OCI-LY7 (cell line): Measurements from ENCODE around the gene SEZ6L. TPM values are rescaled to one million over a fixed set of nuclear protein-coding genes. Genes with fewer than 3 reads are reported as not detected.

Experiments
- BruUV-seq: library from RNA; stranded (reverse); fragments of 400-500 nt; replicated peaks from 2 replicates; lab custom pipeline; 2021; lab: Mats Ljungman, UMichigan
- CTCF ChIA-PET: fragments of 300-600 bp; sonication (Branson Sonifier 250); formaldehyde crosslinking; loops from one replicate; lab custom pipeline; 2022; ENCODE audit warnings: antibody characterized with exemption; ENCODE audit not compliant: unreplicated experiment; lab: Charles Lee
- POLR2A ChIA-PET: fragments of 300-600 bp; sonication (Branson Sonifier 250); formaldehyde crosslinking; loops from one replicate; lab custom pipeline; 2022; ENCODE audit warnings: antibody characterized with exemption; lab: Charles Lee
- DNase-seq: peaks from one replicate; pipeline ENCODE4 v3.0.0-alpha.2; 2015; ENCODE audit warnings: low spot score
- H2AFZ ChIP-seq: fragments of 200-600 bp; sonication (generic), shearing (Covaris generic); 2 replicates; pipeline ENCODE4 v1.6.1; 2014; ENCODE audit warnings: mild to moderate bottlenecking, antibody characterized with exemption, low read length, moderate library complexity
- H3K27ac ChIP-seq: fragments of 200-600 bp; sonication (generic); 2 replicates; pipeline ENCODE4 v1.5.1; 2014; ENCODE audit warnings: mixed run types, low read depth, mild to moderate bottlenecking, moderate library complexity, low read length, inconsistent platforms; ENCODE audit not compliant: poor library complexity, severe bottlenecking
- H3K36me3 ChIP-seq: fragments of 200-600 bp; sonication (generic); 2 replicates; pipeline ENCODE4 v1.6.1; 2014; ENCODE audit warnings: mild to moderate bottlenecking, antibody characterized with exemption, low read length, moderate library complexity, mixed read lengths; ENCODE audit not compliant: insufficient read depth
- H3K4me1 ChIP-seq: fragments of 200-600 bp; sonication (generic); 2 replicates; pipeline ENCODE4 v1.5.1; 2014; ENCODE audit warnings: mild to moderate bottlenecking, low read length; ENCODE audit not compliant: insufficient read depth, poor library complexity, severe bottlenecking
- H3K4me2 ChIP-seq: fragments of 200-600 bp; sonication (generic); 2 replicates; pipeline ENCODE4 v1.6.1; 2014; ENCODE audit warnings: mild to moderate bottlenecking, low read length
- H3K4me3 ChIP-seq: fragments of 200-600 bp; sonication (generic); 2 replicates; pipeline ENCODE4 v1.5.1; 2014; ENCODE audit warnings: mild to moderate bottlenecking, low read depth, low read length; ENCODE audit not compliant: poor library complexity, severe bottlenecking
- H3K79me2 ChIP-seq: fragments of 200-600 bp; sonication (generic); 2 replicates; pipeline ENCODE4 v1.6.1; 2016; ENCODE audit warnings: low read depth, mild to moderate bottlenecking, low read length, moderate library complexity, mixed read lengths; ENCODE audit not compliant: insufficient read depth
- H3K9me2 ChIP-seq: fragments of 200-600 bp; sonication (generic); 2 replicates; pipeline ENCODE4 v1.6.1; 2016; ENCODE audit warnings: mild to moderate bottlenecking, low read length, mixed read lengths; ENCODE audit not compliant: insufficient read depth
- H3K9me3 ChIP-seq: fragments of 200-600 bp; sonication (generic); 2 replicates; pipeline ENCODE4 v1.6.1; 2014; ENCODE audit warnings: mild to moderate bottlenecking, mixed run types, low read length, mixed read lengths
- H4K20me1 ChIP-seq: fragments of 200-600 bp; sonication (generic); 2 replicates; pipeline ENCODE4 v1.6.1; 2014; ENCODE audit warnings: mild to moderate bottlenecking, antibody characterized with exemption, low read length, moderate library complexity, mixed read lengths; ENCODE audit not compliant: insufficient read depth
- CTCF ChIP-seq: fragments of 200-600 bp; sonication (generic); conservative IDR thresholded peaks from 2 replicates; pipeline ENCODE4 v1.5.1; 2014; ENCODE audit warnings: mild to moderate bottlenecking, antibody characterized with exemption, low read length, moderate library complexity, mixed read lengths
- EZH2phosphoT487 ChIP-seq: fragments of 200-600 bp; sonication (generic); IDR thresholded peaks from 2 replicates; pipeline ENCODE4 v1.6.1; 2018; ENCODE audit warnings: low read depth, borderline replicate concordance, mild to moderate bottlenecking, mixed run types, antibody characterized with exemption, low read length, moderate library complexity, mixed read lengths
- intact Hi-C: fragments of 100-400 bp; cut with micrococcal nuclease; formaldehyde crosslinking; loops from one replicate; pipeline ENCODE4 v1.10.0; 2022; ENCODE audit not compliant: unreplicated experiment
- total RNA-seq, 2 experiments: library from RNA; depleted of rRNA in 1 of 2; stranded (reverse); fragments of >200 nt in 1 of 2; shearing (Covaris generic) in 1 of 2; gene quantifications; 2 replicates each; pipeline ENCODE4 v1.2.3, GENCODE V29; 2014 to 2022

SEZ6L gene
- total RNA-seq, 2 experiments from 2014 or later: not detected

- Histone ChIP-seq H3K27ac (no peak overlapping the region), H3K4me1 (no peaks in the 10 kb centered on the region), H3K36me3 (no peaks in the 10 kb centered on the region), H3K4me3 (no peak overlapping the region), H3K9me2 (no peaks in the 10 kb centered on the region), H3K79me2 (no peaks in the 10 kb centered on the region), H2AFZ (no peak overlapping the region), H4K20me1 (no peaks in the 10 kb centered on the region), H3K9me3 (no peaks in the 10 kb centered on the region), H3K4me2 (no peak overlapping the region)
- BruUV-seq: no TSS peak
- TF ChIP-seq CTCF: no peak
- TF ChIP-seq EZH2phosphoT487: no peak
- intact Hi-C loops: no loop called here
- ChIA-PET POLR2A (interaction anchor here (0.6 to 1.0 kb wide), 2 partner anchors 20 to 30 kb away, joined by 3 read pairs; no protein-coding TSS in a partner anchor), CTCF (no interaction called here)
- no peak for DNase-seq
Measured at GRCh38 chr22:26328221-26328620, 159.0 kb downstream of the SEZ6L start.

- no peak overlapping the region for H3K27ac ChIP-seq
- no peaks in the 10 kb centered on the region for H3K79me2 ChIP-seq
- H3K4me3 ChIP-seq: no peak overlapping the region
- CTCF ChIA-PET: no interaction called here
- peak; percentile 98 for TF ChIP-seq CTCF
- TF ChIP-seq EZH2phosphoT487: no peak
- H3K9me2 ChIP-seq: no peaks in the 10 kb centered on the region
- intact Hi-C loops: loop anchor here (10.0 kb wide), 1 partner anchor 556 kb away; no protein-coding TSS in a partner anchor
- no peaks in the 10 kb centered on the region for H3K4me1 ChIP-seq
- H2AFZ ChIP-seq: no peak overlapping the region
- POLR2A ChIA-PET: interaction anchor here (0.6 kb wide), 1 partner anchor 1470 kb away, joined by 7 read pairs; no protein-coding TSS in a partner anchor
- peak; percentile 68 for DNase-seq
- H4K20me1 ChIP-seq: no peaks in the 10 kb centered on the region
- no TSS peak for BruUV-seq
- H3K4me2 ChIP-seq: no peak overlapping the region
- H3K9me3 ChIP-seq: no peaks in the 10 kb centered on the region
- no peaks in the 10 kb centered on the region for H3K36me3 ChIP-seq
Measured at GRCh38 chr22:26330971-26331625, 161.8 kb downstream of the SEZ6L start.
